Stimulated activated naive B cell treated with anti-CD40 and anti-IgM and Interleukin-4, amounts not matched to agents 10 μg/mL and 1 μg/mL and 100 μg/mL, for 72 hours (primary cell): Measurements from ENCODE around the gene HADHA.

ENCODE experiments used
- ATAC-seq, 2 donors: fragments of 150-1000 bp; cut with Tn5 transposase; replicated peaks; 2 replicates each; pipeline ENCODE4 v1.10.0; 2021; ENCODE audit warnings: moderate library complexity in 1 of 2
- DNase-seq: peaks from one replicate; pipeline ENCODE4 v3.0.0; 2021
- H3K27ac Mint-ChIP-seq: one replicate; pipeline ENCODE4 v1.8.0; 2022; ENCODE audit warnings: mild to moderate bottlenecking, mixed read lengths
- H3K27me3 Mint-ChIP-seq, 2 donors: one replicate each; pipeline ENCODE4 v1.8.0; 2022; ENCODE audit warnings: mixed read lengths in 2 of 2
- H3K36me3 Mint-ChIP-seq, 2 donors: one replicate each; pipeline ENCODE4 v1.8.0; 2022; ENCODE audit warnings: mixed read lengths in 2 of 2, mild to moderate bottlenecking in 1 of 2
- H3K4me1 Mint-ChIP-seq, 2 donors: one replicate each; pipeline ENCODE4 v1.8.0; 2022; ENCODE audit warnings: mixed read lengths in 2 of 2, mild to moderate bottlenecking in 1 of 2
- H3K4me3 Mint-ChIP-seq, 2 donors: one replicate each; pipeline ENCODE4 v1.8.0; 2022; ENCODE audit warnings: mild to moderate bottlenecking in 2 of 2, mixed read lengths in 2 of 2, moderate library complexity in 1 of 2
- H3K9me3 Mint-ChIP-seq, 2 donors: one replicate each; pipeline ENCODE4 v1.8.0; 2022; ENCODE audit warnings: mixed read lengths in 2 of 2, mild to moderate bottlenecking in 1 of 2

Gene HADHA

DNA sequence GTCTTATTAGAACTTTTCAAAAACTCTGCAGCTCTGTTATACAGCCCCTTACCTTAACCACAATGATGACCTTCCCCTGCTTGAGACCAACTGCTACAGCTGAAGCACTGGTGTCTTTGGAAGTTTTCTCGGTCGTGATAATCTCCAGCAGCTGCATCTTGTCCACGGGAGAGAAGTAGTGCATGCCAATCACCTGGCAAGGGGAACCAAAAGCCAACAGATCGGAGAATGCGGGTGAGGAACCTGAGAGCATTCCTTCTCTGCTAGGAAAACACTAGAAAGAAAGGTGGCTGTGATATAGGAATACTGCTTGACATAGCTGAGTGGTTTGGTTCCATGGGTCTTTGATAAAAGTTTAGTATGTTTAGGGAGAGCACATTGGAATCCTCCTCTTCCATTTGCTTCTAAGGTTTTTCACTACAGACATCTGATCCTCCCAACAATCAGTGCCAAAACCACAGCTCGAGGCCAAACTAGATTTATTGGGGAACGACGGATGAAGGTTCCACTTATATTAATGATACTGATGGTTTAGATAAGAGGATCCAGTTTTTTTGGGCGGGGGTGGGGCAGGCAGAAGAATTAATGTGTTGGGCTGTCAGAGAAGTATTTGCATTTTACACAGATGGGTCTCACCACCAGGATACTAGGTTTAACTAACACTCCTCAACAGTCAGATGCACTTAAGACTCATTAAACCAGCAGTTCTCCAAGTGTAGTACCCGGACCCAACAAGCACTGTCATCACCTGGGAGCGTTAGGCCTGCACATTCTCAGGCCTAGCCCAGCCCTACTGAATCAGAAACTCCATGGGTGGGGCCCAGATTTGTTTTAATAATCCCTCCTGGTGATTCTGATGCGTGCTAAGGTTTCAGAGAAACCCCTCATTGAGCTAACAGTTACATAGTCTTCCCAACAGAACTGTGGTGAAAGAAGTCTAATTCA is 49.1 kb downstream of the HADHA start:
- Mint-ChIP-seq H3K9me3 (peaks cover 10 to 14% of the 10 kb centered on the region in 2 donors), H3K4me1 (peaks cover 7 to 12% of the 10 kb centered on the region in 2 donors), H3K4me3 (no peak overlapping the region), H3K27ac (no peak overlapping the region), H3K36me3 (peaks cover 68 to 79% of the 10 kb centered on the region in 2 donors), H3K27me3 (no peaks in the 10 kb centered on the region)
- ATAC-seq, result no peak
- DNase-seq, result no peak

DNA sequence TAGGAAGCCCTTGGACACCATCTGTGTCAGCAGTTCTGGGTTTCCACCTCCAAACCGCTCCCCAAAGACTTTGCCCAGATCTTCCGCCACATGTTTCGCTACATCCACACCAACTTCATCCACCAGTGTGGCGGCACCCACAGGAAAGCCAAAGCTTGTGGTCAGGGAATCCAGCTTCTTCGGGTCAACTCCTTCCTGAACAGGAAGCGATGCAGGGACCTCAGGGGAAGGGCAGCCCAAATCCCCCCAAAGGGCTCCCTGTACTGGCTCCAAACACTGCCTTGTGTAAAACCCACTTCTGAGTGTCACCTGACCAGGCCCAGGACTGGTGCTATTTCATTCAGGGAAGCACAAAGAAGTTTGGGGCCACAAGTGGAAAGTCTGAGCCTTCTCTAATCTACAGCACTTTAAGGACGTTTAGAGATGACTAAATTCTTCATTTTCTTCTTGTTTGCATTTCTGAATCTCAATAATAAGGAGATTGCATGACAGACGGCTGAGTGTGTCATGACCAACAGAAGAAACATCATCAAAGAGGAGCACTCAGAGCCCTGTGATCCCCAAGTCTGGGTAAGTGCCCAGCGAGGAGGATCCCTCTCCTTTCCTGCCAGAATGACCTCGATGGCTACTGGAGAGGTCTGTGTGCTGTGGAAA is 50.7 kb downstream of the HADHA start:
- ATAC-seq, result no peak
- Mint-ChIP-seq H3K4me3 (no peak overlapping the region), H3K4me1 (peaks cover 7 to 12% of the 10 kb centered on the region in 2 donors), H3K36me3 (peaks cover 55 to 68% of the 10 kb centered on the region in 2 donors), H3K27ac (no peak overlapping the region), H3K9me3 (peaks cover 9 to 14% of the 10 kb centered on the region in 2 donors), H3K27me3 (no peaks in the 10 kb centered on the region)
- no peak for DNase-seq

DNA sequence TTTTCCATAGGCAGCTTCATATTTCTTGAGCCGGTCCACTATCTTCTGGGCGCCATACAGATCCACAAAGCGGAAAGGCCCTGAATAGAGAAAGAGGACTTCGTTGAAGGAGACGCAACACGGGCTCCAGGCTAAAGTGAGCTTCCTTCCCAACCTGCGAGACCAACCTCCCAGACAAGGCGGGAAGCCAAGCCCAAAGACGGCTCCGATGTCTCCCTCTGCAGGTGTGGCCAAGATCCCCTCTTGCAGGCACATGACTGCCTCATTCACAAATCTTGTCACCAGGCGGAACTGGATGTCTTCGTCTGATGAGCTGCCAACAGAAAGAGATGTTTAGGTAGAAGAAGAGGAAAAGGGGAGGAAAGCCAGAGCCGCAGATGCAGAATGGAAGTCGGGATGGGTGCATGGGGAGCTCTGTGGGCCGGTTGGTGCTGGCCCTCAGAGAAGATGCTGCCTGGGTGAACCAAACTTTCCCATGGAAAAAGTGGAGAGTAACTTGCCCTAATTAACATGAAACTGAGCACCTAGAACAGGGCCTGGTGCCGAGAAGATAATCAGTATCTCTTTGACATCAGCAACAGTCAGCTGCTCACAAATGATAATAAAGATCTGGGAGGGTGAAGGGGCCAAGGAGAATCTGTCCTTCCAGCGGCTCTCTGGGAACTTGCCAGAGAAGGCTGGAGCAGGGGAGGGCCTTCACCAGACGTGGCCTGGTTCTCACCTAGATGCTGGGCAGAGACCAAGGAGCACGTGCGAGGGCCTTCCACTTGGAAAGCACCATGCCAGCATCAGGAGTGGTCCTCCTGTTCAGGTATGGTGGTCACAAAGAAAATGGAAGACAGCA is 52.9 kb downstream of the HADHA start:
- Mint-ChIP-seq H3K4me1 (peaks cover 1 to 2% of the 10 kb centered on the region in 2 donors), H3K9me3 (no peaks in the 10 kb centered on the region), H3K27ac (no peak overlapping the region), H3K27me3 (no peaks in the 10 kb centered on the region), H3K4me3 (no peak overlapping the region), H3K36me3 (peaks cover 34 to 47% of the 10 kb centered on the region in 2 donors)
- ATAC-seq (no peak), DNase-seq (no peak)

DNA sequence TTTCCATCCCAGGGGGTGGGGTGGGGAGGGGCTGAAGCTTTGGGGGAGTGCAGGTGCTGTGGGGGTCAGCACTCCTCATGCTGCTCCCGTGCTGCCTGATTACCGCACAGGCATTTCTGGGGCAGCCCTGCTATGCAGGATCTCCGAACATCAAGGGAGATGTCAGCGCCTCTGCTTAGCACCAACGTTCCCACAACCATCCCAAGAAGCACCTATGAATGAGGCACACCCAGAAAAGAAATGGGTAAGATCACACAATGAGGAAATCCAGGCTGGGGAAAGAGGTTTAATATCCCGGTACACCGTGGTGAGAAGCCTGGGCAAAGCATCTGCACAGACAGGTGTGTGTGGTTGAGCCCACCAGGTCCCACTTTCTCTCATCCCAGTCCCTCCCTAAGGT is 54.1 kb downstream of the HADHA start:
- H3K4me3 Mint-ChIP-seq, result no peak overlapping the region
- no peak for ATAC-seq
- no peak for DNase-seq
- H3K27me3 Mint-ChIP-seq, result peaks cover 4 to 11% of the 10 kb centered on the region in 2 donors
- H3K4me1 Mint-ChIP-seq, result peaks cover 6 to 13% of the 10 kb centered on the region in 2 donors
- H3K9me3 Mint-ChIP-seq, result no peaks in the 10 kb centered on the region
- no peak overlapping the region for H3K27ac Mint-ChIP-seq
- peaks cover 26 to 37% of the 10 kb centered on the region in 2 donors for H3K36me3 Mint-ChIP-seq

DNA sequence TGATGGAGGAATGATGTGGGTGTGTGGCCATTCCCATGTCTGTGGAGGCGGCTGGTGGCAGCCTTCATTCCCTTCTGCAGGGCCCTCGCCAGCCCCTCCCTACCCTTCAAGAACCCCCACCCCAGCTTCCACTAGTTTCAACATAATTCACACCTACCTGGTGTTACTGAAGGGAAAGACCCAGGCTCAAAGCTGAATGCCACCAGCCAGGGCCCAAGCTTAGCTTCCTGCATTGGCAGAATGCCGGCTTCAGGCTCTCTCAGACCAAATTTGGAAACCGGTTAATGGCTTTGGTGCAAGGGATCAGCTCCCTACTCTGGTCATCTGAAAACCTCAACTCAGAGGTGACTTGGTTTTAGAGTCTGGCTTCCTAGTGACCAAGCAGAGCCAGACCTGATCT is 54.7 kb downstream of the HADHA start:
- ATAC-seq (no peak), DNase-seq (no peak)
- no peaks in the 10 kb centered on the region for H3K9me3 Mint-ChIP-seq
- H3K27ac Mint-ChIP-seq, result no peak overlapping the region
- H3K36me3 Mint-ChIP-seq, result peaks cover 20 to 31% of the 10 kb centered on the region in 2 donors
- peaks cover 6 to 16% of the 10 kb centered on the region in 2 donors for H3K4me1 Mint-ChIP-seq
- H3K4me3 Mint-ChIP-seq, result no peak overlapping the region
- peaks cover 8 to 15% of the 10 kb centered on the region in 2 donors for H3K27me3 Mint-ChIP-seq

DNA sequence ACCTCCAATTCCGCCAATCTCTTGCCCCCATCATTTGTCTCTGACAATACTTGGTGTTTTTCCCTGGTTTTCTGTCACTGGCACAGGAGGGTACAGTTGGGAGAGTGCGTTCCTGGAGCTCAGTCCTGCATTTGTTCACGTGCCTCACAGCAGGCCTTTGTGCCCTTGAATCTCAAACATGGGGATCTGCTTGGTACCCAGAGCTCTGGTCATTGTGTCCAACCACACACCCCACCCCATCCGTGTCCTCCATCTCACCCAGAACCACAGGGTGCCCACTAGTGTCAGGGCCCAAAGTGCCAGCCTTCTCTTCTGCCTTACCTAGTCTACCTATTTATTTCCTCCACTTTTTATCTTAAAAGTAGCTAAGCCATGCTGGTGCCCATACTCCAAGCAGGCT is 55.3 kb downstream of the HADHA start:
- no peak overlapping the region for H3K4me3 Mint-ChIP-seq
- peaks cover 15 to 25% of the 10 kb centered on the region in 2 donors for H3K36me3 Mint-ChIP-seq
- no peaks in the 10 kb centered on the region for H3K9me3 Mint-ChIP-seq
- peaks cover 6 to 16% of the 10 kb centered on the region in 2 donors for H3K4me1 Mint-ChIP-seq
- no peak for ATAC-seq
- H3K27ac Mint-ChIP-seq, result no peak overlapping the region
- no peak for DNase-seq
- H3K27me3 Mint-ChIP-seq, result peaks cover 8 to 15% of the 10 kb centered on the region in 2 donors

DNA sequence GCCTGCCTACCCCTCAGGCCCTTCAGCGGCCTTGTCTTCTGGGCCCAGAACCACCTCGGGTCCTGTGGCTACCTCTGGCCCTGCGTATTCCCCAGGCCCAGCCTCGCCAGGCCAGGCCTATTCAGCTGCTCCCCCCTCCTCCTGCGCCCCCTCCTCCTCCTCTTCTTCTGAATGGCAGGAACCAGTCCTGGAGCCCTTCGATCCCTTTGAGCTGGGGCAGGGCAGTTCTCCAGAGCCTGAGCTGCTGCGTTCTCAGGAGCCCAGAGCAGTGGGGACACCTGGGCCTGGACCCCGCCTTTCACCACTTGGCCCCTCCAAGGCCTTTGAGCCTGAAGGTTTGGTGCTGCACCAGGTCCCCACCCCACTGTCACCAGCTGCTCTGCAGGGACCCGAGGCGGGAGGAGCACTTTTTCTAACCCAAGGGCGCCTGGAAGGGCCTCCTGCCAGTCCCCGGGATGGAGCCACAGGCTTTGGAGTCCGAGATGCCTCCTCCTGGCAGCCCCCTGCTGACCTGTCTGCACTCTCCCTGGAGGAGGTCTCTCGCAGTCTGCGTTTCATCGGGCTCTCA is 56.8 kb downstream of the HADHA start:
- DNase-seq (no peak), ATAC-seq (no peak)
- peaks cover 6 to 16% of the 10 kb centered on the region in 2 donors for H3K4me1 Mint-ChIP-seq
- peaks cover 8 to 17% of the 10 kb centered on the region in 2 donors for H3K36me3 Mint-ChIP-seq
- H3K27me3 Mint-ChIP-seq, result peaks cover 8 to 15% of the 10 kb centered on the region in 2 donors
- H3K4me3 Mint-ChIP-seq, result no peak overlapping the region
- H3K27ac Mint-ChIP-seq, result no peak overlapping the region
- H3K9me3 Mint-ChIP-seq, result no peaks in the 10 kb centered on the region

DNA sequence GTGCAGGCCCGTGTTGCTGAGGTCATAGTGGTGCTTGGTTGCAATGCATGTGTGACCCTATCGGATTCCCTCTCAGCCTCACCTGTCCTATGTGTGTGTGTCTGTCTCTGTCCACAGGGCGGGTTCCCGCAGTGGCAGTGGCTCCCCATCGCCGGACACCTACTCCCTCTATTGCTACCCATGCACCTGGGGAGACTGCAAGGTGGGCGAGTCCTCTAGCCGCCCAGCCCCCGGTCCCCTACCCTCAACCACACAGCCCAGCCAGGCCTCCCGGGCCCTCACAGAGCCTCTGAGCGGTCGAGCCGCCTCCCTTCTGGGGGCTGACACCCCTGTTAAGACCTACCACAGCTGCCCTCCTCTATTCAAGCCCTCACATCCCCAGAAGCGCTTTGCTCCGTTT is 57.3 kb downstream of the HADHA start:
- Mint-ChIP-seq H3K4me3 (no peak overlapping the region), H3K4me1 (peaks cover 6 to 16% of the 10 kb centered on the region in 2 donors), H3K9me3 (no peaks in the 10 kb centered on the region), H3K36me3 (peaks cover 8 to 17% of the 10 kb centered on the region in 2 donors), H3K27ac (no peak overlapping the region), H3K27me3 (peaks cover 10 to 15% of the 10 kb centered on the region in 2 donors)
- ATAC-seq, result no peak
- DNase-seq, result no peak

DNA sequence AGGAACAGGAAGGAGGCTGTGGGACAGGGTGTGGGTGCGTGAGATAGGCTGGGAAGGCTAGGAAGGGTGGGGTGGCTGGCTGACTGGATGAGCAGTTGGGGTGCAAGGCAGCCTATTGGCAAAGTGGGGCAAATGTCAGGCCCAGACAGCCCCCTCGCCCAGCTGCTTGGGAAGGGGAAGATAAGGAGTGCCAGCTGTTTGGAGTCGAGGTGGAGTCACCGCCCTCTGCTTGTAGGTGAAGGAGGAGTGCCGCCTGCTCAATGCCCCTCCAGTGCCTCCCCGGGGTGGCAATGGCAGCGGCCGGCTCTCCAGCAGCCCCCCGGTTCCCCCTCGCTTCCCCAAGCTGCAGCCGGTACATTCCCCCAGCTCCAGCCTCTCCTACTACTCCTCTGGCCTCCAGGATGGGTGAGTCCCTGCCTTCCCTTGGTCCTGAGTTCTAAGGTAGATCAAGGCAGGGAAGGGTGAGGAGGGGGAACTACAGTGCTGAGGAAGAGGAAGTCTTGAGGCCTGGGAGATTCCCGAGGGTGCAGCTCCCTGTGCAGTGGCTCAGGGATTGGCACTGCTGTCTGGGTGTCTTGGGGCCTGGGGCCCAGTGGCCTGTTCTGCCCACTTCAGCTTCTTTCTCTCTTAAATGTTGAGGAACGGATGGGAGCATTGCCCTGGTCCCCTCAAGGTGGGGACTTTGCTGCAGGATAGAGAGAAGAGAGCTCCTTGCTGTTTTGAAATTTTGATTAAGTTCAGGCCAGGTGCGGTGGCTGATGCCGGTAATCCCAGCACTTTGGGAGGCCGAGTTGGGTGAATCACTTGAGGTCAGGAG is 58.3 kb downstream of the HADHA start:
- Mint-ChIP-seq H3K27me3 (peaks cover 15 to 17% of the 10 kb centered on the region in 2 donors), H3K4me3 (peak overlapping the region in 1 of 2 donors; percentile 46), H3K36me3 (peaks cover 2 to 9% of the 10 kb centered on the region in 2 donors), H3K4me1 (peaks cover 6 to 16% of the 10 kb centered on the region in 2 donors), H3K9me3 (no peaks in the 10 kb centered on the region), H3K27ac (no peak overlapping the region)
- no peak for DNase-seq
- ATAC-seq, result no peak

DNA sequence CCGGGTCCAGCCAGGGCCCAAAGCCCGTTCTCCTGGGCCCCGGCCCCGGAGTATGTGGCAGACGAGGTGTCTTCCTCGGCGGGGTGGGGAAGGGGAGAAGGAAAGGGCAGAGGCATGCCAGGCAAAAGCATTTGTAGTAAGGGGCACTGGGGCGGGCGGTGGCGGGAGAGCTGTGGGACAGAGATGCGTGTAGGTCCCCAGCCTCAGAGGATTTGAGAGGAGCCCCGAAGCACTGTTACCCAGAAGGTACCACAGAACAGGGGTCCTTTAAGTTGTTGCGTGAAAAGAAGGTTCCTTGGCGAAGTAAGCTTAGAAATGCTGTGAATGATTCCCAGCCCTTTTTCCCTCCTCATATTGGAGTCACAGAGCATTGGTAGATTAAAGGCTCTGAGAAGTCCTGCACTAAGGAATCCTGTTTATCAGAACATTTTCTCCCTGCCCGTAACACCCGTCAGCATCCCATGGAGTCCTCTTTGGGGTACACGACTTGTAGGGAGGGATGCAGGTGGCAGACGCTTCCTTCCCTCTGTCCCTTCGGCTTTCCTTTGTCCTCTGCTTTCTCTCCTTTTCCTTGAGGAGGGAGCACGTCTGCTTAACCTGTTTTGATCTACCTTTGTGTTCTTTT is 59.0 kb downstream of the HADHA start:
- Mint-ChIP-seq H3K4me1 (peaks cover 6 to 17% of the 10 kb centered on the region in 2 donors), H3K27ac (peak overlapping the region; percentile 31), H3K9me3 (no peaks in the 10 kb centered on the region), H3K27me3 (peaks cover 21 to 24% of the 10 kb centered on the region in 2 donors), H3K36me3 (peaks cover 0 to 5% of the 10 kb centered on the region in 2 donors), H3K4me3 (peak overlapping the region; percentile 69 to 79)
- ATAC-seq (no peak), DNase-seq (no peak)

DNA sequence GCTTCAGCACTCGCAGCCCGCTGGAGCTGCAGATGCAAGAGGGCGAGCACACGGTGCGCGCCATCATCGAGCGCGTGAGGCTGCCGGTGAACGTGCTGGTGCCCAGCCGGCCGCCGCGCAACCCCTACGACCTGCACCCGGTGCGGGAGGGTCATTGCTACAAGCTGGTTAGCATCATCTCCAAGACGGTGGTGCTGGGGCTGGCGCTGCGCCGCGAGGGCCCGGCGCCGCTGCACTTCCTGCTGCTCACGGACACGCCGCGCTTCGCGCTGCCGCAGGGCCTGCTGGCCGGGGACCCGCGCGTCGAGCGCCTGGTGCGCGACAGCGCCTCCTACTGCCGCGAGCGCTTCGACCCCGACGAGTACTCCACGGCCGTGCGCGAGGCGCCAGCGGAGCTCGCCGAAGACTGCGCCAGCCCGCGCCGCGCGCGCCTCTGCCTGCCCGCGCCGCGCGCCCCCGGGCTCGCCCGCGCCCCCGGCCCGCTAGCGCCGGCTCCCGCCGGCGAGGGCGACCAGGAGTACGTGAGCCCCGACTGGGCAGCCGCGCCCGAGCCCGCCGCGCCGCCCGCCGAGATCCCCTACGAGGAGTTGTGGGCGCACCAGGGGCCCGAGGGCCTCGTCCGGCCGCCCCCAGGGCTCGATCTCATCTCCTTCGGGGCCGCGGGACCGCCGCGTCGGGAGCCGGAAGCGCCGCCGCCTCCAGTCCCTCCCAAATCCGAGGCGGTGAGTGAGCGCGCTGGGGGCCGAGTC is 59.7 kb downstream of the HADHA start:
- no peaks in the 10 kb centered on the region for H3K9me3 Mint-ChIP-seq
- DNase-seq (peak; percentile 73), ATAC-seq (peak; percentile 96 to 97)
- peaks cover 11 to 22% of the 10 kb centered on the region in 2 donors for H3K4me1 Mint-ChIP-seq
- H3K4me3 Mint-ChIP-seq, result peak overlapping the region; percentile 69 to 79
- peaks cover 0 to 9% of the 10 kb centered on the region in 2 donors for H3K36me3 Mint-ChIP-seq
- peak overlapping the region; percentile 31 for H3K27ac Mint-ChIP-seq
- peaks cover 28 to 31% of the 10 kb centered on the region in 2 donors for H3K27me3 Mint-ChIP-seq

DNA sequence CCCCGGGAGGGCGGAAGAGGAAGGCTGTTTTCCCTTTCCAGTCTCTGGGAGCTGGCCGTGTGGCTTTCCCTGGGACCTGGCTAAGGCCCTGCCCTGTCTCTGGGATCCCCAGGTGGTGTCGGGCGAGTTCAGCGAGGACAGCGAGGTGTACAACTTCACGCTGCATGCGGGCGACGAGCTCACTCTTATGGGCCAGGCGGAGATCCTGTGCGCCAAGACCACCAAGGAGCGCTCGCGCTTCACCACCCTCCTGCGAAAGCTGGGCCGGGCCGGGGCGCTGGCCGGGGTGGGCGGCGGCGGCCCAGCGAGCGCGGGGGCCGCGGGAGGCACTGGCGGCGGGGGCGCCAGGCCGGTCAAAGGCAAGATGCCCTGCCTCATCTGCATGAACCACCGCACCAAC is 60.3 kb downstream of the HADHA start:
- Mint-ChIP-seq H3K27me3 (peaks cover 32 to 37% of the 10 kb centered on the region in 2 donors), H3K27ac (peak overlapping the region; percentile 31), H3K36me3 (peaks cover 0 to 5% of the 10 kb centered on the region in 2 donors), H3K9me3 (no peaks in the 10 kb centered on the region), H3K4me3 (peak overlapping the region; percentile 46 to 64), H3K4me1 (peaks cover 15 to 27% of the 10 kb centered on the region in 2 donors)
- DNase-seq (no peak), ATAC-seq (no peak)
